Fibroblast of skin of back (primary cell): ENCODE data around the gene TAS2R60. TPM values are rescaled to one million over a fixed set of nuclear protein-coding genes. Genes with fewer than 3 reads are reported as not detected.
A peak's percentile ranks its signal among the peaks of the same experiment; 100 is the strongest.
"Not testable (repeated sequence)": the region's sequence is repeated elsewhere in the genome, so short reads cannot be mapped to it uniquely, and the experiment has no call there.

Experiments used
- DNase-seq: peaks from one replicate; pipeline ENCODE4 v3.0.0-alpha.2; 2013
- polyA plus RNA-seq, 2 experiments: library from polyadenylated mRNA; unstranded; fragments of 120-200 nt; gene quantifications; one replicate each; pipeline ENCODE4 v1.2.1, GENCODE V29; 2013; ENCODE audit not compliant: insufficient read length in 2 of 2

TAS2R60 gene, protein sequence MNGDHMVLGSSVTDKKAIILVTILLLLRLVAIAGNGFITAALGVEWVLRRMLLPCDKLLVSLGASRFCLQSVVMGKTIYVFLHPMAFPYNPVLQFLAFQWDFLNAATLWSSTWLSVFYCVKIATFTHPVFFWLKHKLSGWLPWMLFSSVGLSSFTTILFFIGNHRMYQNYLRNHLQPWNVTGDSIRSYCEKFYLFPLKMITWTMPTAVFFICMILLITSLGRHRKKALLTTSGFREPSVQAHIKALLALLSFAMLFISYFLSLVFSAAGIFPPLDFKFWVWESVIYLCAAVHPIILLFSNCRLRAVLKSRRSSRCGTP
- not detected for polyA plus RNA-seq (2013, experiment 1 of 2; ENCODE audit: insufficient read length)
- polyA plus RNA-seq (2013, experiment 2 of 2; ENCODE audit: insufficient read length) = not detected

DNA sequence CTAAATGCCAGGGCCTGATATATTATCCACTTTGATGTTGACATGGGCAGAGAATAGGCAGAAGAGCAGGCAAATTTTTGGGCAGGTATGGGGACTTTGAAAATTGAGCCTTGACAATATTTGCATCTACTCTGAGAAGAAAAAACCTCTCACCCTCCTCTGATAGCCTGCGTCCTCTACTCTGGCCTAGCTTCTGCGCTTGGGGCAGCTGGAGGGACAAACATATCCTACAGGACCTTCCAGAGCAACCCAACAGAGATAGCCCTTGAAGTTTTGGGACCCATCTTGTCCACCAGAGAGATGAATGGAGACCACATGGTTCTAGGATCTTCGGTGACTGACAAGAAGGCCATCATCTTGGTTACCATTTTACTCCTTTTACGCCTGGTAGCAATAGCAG, at the start of gene TAS2R60:
Gene TAS2R60, plus strand, starts transcription at position 301 of the 400 bp plus-strand sequence. Its CDS starts 0 bp downstream, at position 301.
- no peak for DNase-seq

DNA sequence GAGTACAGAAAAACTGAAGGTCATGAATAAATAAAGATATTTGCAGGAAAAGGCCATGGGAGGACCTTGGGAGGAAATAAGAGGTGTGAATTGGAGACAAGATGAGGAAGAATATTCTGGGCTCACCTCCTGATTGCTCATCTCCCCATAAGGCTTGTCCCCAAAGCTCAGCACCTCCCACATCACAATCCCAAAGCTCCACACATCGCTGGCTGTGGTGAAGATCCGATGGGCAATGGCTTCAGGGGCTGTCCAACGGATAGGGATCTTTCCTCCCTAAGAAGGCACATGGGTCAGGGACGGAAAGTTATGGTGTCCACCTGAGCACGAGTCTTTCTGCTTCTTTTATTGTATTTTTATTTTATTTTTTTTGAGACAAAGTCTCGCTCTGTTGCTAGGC, 49.2 kb upstream of the TAS2R60 start:
- no peak for DNase-seq

DNA sequence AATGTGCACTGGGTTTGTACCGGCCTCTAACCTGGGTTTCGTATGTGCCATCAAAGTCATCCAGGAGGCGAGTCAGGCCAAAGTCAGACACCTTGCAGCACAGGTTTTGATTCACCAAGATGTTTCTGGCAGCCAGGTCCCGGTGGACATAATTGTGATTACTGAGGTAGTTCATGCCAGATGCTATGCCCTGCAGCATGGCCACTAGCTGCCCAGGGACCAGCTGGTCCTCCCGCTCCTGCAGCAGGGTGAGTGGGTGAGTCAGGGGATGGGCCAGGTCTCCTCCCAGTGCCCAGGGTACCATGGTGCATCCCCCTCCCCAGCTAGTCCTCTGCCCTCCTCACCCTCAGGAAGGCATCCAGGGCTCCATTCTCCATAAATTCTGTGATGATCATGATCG, 48.5 kb upstream of the TAS2R60 start:
- no peak for DNase-seq

DNA sequence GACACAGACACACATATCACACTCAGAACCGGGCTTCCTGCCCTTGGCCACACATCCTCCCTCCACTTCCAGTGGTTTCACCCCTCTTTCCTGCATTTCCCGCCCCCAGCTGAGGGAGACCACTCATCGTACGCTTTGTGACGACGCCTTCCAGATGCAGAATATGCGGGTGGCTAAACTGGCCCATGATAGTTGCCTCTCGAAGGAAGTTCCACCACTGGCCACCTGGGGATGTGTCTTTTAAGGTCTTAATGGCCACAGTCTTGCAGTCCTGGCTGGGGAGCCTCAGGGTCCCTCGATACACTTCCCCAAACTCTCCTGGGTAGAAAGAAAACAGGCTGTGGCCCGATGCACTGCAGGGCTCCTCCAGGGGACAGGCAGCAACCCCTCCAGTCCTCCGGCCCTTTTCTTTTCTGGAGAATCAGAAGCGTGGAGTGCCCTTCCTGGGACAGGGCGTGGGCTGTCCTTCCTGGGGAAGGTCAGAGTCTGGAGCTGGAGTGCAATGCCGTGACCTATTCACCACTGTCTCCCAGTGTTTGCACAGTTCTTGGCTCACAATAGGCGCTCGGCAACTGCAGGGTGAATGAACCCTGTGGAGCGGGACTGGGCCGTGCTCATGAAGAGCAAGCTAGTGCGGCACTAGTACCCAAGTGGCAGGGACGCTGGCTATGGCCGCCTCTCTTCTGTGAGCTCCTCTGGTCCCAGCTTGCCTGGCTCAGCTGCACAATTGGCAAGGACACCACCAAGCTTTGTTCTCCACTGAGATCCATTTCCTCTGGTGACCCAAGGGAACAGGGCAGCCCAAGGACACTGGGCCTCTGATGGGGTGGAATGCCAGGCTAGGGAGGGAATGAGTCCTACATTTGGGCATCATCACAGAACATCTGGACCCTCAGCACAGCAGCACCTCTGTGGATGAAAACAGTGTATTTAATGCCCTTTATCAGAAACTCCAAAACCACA, 47.8 kb upstream of the TAS2R60 start:
- DNase-seq = peak; percentile 46

DNA sequence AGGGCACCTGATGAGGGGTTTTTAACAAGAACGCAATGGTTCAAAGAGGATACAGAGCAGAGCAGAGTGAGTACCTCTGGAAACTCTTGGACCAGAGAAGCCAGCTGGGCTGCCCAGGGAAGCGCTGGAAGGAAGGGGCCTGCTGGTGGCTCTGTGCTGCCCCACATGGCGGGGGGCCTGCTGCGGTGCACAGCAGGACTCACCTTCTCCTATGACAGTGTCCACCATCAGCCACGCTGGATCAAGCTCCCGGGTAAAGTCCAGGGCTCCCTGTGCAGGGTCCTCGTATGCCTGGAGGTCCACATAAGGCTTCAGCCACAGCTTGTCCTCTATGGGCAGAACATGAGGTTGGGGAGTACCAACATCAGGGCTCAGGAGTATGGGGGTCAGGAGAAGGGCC, 47.1 kb upstream of the TAS2R60 start:
- DNase-seq = no peak

DNA sequence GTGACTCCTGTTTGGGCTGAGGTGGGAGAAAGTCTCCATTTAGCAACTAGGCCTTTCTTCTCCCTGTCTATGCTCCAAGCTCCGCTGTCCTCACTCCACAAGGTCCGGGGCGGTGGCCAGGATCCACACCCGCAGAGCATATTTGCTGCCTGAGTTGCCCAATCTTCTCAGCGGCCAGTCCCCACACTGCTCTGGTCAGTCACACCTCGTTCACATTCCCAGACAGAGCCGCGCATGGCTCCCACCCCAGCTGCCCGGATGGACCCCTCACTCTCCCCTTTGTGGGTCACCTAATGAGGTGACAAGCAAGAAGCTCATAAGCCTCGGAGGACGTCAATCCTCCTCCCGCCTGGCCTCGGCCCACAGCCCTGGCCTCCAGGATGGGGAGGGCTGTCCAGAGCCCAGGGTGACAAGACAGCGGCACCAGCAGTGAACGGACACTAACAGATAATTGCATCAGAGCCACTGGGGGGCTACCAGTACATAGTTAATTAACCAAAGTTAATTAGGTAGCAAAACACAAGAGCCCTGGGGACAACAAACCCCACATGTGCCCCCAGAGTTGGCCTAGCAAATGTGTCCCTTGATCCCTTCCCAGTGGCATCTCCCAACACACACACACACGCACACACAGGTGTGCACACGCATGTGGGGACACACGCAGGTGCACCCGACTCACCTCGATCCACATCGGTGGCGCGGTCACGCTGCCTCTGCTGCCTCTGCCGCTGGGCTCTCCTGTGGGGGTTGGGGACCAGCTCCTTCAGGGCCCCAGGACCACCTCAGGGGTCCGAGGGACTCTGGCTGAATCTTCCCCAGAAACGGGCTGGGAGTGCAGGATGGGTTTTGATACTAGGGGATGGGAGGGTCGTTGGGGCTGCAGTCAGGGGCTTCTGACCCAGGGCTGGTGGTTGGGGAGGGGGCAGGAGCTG, 46.4 kb upstream of the TAS2R60 start:
- no peak for DNase-seq

DNA sequence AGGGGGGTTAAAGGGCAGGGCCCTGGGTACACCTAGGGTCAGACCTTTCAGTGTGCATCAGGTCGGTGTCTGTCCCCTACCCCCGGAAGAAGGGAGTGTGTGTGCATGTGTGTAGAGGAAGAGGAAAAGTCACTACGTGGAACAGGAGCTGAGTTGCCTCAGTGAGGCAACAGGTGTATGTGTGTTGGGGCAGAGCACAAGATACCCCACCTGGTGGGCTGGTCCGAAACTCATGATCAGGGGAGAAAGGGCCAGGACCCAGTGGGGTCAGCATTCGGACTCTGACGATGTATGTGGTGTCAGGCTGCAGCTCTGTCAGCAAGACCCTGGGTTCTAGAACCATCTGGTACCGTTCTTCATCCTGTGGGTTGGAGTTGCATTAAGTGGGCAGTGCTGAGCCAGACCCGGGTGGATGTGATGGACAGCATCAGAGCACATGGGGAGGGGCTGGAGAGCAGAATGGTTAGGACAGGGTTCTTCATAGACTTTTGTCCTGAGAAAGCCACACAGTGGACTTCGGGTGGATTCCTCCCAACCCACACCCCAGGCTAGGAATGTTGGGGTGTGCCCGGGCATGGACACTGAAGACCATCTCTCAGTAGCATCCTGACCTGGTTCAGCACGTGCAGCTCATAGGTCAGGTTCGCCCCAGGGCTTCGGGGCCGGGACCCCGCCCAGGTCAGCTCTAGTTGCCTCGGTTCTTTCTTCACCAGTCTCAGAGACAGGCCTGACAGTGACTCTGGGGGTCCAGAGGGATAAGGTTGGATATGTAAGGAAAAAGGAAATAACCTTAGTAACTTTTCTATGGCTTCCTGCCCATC, 45.3 kb upstream of the TAS2R60 start:
- DNase-seq = no peak

DNA sequence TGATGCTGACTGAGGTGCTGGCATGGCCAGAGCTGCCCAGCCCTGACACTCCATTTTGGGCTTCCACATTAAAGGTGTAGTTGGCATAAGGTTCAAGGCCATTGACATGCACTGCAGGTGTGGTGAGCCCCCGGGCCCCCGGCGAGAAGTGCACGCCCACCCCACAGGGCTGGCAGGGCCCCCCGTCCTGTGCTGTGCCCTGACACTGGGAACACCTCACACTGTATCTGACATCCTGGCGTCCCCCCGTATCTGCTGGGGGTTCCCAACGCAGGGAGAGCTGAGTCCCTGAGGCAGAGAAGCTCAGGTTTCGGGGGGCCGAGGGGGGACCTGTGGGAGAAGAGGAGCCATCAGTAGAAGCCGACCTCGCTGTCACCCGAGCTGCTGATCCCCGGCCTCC, 44.6 kb upstream of the TAS2R60 start:
- no peak for DNase-seq

DNA sequence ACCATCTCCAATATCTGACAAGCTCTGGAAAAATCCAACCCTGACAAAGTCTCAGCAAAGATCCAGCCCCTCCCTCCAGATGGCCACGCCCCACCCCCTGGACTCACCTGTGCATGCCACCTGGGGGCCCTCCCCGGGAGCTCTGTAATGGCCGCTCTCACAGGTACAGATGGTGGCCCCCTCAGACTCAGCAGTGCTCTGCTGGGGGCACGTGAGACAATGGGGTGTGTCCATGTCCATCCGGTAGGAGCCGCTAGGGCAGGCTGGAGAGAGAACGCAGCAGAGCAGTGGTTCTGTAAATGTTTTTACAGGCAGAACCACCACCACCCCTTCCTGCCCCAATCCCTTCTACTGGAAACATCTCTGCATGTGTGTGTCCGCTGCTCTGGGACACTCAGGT, 44.1 kb upstream of the TAS2R60 start:
- DNase-seq = no peak

DNA sequence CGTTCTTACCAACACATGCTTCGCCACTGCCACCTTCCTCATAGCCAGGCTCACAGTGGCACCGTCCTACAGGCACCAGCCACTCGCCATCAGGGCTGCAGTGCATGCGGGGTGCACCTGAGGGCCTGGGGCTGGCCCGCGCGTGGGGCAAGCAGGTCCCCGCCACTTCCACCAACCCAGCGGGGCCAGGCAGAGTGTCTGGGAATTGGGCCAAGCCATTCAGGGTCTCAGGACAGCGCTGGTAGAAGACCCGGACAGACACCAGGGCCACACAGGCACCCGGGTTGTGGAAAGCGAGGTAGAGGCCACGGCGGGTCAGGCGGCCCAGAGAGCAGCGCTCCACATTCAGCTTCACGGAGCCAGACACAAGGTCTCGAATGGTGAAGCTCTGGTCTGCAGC, 43.6 kb upstream of the TAS2R60 start:
- DNase-seq = no peak

DNA sequence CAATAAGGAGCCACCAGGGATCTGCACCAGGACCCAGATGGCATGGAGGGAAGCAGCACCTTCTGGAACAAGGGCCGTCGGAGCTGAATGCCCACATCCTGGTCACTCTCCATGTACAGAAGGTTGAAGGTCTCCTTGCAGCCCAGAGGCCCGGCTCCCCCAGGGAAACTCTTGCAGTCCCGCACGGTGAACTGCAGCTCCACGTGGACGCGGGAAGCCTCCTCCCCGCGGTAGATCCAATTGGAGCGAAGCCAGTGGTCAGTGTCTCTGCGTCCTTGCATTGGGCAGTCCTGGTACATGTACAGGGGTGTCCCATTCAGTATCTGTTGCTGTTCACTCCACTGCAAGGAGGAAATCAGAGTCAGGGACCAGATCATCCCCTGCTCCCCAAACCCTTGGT, 42.0 kb upstream of the TAS2R60 start:
- no peak for DNase-seq

DNA sequence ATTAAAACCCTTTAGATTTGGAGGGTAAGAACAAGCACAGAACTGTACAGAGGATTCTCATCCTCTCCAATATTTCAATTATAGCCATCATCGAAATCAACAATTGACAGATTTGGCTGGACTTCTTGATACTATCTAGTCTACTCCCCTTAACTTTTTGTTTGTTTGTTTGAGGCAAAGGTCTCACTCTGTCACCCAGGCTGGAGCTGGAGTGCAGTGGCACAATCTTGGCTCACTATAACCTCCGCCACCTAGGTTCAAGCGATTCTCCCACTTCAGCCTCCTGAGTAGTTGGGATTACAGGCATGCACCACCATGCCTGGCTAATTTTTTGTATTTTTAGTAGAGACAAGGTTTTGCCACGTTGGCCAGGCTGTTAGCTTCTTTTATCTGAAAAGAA, 41.0 kb upstream of the TAS2R60 start:
- not testable (repeated sequence) for DNase-seq

DNA sequence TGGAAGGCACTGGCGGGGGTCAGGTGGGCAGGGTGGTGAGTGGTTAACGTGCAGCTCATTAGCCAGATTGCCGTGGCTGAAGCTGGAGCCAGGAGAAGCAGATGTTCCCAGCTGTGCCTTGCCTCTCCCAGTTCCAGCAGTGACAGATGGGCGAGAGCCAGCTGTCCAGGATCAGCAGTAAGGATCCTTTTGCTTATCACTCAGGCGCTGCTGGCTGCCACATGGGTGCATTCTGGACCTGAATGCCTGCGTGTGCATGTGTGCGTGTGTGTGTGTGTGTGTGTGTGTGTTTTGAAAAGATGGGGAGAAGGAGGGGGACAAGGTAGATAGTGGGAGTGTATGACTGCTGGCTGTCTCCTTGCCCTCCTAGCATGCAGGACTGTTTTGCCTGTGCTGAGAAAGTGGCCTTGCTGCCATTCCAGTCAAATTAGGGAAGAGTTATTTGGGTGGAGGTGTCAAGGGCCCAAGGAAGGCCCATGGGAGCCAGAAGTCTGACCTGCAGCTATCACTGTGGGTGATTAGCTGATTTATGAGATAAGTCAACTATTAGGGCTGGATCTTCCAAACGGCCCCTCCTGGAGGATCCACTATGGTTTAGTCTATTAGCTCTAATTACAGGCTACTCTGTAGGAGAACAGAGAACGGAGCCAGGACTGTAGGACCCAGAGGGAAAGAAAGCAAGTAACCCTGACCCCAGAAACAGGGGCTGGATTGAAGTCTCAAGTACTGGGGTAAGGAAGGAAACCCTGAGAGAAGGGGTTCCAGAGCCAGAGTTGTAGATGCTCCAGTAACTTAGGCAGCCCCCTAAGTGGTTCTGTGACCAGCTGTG, 37.9 kb upstream of the TAS2R60 start:
- no peak for DNase-seq

DNA sequence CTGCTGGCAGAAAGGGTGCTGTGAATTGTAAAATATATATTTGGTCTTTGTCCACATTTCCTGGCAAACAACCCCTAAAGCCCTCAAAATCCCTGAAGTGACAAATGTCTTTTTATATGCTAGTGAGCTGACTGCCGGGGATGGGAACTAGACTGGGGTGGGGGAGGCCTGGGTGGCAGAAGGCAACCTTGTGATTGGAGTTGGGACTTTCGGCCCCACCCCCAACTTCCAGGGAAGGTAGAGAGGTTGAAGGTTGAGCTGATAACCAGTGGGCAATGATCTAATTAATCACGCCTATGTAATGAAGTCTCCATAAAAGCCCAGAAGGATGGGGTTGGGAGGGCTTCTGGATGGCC, 37.3 kb upstream of the TAS2R60 start:
- DNase-seq = no peak

DNA sequence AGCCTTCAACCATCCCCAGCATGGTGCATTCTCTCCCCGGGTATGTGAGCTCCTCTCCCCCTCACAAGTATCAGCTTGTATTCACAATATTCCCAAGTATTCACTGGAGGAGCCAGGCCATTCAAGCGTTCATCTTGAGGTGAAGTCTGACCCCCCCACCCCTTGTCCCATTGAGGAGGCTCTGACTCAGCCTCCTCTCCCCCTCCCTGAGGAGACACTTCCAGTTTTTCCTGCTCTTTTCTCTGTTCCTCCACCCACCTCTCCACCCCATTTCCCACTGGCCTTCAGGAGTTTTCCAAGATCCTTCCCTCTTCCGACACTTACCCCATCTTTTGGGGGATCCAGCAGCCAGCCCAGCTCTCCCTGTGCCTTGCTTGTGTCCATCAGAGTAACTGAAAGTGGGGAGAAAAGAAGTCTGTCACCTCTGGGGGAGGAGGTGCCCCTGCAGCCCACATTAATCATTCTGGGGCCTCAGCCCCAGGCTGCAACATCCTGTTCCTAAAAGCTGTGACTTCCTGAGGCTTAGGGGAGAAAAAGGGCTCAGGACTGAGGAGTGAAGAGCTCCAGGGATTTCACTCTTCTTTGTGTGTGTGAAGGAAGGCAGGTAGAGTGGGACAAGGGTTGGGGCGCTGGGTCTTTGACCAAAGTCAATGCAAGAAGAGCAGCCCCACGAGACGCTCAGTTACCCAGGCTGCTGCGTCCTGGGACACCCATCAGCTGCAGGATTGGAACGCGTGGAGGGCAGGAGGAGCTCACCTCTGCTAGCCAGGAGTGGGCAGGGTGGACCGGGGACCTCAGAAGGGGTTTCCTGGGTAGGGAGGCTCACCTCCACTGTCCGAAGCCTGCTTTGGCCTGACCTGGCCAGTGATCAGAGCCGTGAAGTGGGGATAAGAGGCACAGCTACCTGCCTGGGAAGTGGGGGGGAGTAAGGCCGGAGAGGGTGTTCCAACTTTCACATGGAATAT, 35.7 kb upstream of the TAS2R60 start:
- no peak for DNase-seq

DNA sequence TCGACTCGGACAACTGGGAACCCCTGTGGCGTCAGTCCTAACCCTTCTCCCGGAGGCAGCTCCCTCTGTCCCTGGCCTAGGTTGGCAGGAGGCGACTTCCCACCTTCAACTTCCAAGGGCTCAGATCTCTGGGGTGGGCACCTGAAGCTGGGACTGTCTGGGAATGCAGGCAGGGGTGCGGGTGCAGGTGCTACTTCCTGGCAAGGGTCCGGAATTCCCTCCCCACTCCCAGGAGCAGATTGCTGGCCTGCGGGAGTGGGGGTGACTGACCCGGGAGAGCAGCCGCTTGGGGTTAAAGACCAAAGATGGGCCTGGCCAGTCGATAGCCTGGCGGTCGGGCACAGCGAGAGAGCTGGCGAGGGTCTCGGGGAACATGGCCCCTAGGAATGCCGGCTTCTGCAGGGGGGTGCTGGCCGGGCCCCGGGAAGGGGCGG, 35.0 kb upstream of the TAS2R60 start:
- DNase-seq = no peak

DNA sequence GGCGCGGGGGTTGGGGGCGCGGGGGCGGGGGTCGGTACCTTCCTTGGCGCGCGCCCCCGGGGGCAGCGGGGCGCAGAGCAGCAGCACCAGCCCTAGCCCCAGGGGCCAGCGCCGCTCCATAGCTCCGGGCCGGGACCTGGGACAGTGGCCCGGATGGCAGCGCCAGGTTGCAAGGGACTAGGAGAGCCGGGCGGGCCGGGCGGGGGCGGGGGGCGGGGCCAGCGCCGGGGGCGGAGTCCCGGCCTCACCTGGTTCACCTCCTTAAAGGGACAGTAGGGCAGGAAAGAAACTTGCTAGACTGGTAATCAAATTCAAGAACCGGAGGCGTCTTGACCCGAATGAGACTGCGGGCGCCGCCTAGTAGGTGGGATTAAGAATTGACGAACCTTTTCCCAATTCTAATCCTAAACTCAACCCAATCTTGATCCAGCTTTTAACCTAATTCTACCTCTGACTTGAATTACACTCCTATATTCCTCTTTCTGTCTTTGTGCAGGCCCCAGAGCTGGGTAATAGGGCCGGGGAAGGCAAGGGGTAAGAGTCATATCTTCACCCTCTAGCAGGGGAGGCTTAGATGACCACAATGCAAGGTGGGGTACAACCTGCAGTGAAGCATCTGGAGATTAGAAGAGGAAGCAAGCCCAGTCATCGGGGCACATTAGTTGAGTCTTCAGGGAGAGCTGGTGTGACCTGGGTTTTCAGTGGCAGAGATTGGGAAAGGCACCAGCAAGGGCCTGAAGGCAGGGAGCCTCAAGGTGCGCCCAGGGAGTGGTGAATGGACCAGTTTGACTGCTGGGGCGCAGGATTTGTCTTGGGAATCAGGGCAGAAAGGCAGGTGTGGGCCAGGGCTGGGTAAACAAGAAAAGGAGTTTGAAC, 34.3 kb upstream of the TAS2R60 start, which contains the start of gene EPHA1:
Gene EPHA1, minus strand, starts transcription at position 171 of the 876 bp plus-strand sequence. Its CDS starts 51 bp downstream, at position 120.
- DNase-seq = no peak

DNA sequence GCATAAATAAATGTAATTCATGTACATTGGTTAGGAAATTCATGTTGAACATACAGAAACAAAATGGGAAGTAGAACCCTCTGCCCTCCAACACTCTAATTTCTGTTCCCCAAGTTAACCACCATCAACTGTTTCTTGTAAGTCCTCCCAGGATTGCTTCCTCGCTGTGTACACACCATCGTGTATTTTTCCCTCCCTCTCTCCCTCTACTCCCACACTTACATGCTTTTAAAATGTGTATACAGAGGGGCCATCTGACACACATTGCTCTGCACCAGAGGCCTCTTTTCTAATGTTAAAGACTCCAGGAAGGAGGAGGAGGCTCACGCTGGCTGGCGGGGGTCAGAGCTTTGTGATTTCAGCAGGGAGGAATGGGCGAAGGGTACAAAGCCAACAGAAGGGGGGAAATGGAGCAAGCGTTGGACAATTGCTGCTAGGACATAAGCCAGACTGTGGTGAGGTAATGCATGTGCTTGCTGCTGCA, 32.7 kb upstream of the TAS2R60 start:
- no peak for DNase-seq
